A549 (cell line): ENCODE data around the gene CDH18.

Experiments used
- EP300 ChIP-seq, 2 experiments: fragments of >200 bp; sonication (Bioruptor Twin); formaldehyde crosslinking; IDR thresholded peaks; 2 replicates in 1 of 2; 3 replicates in 1 of 2; pipeline ENCODE4 v1.6.1; 2016 to 2017
- HOXA7 ChIP-seq: fragments of 250-450 bp; sonication (Bioruptor Pico); IDR thresholded peaks from 2 replicates; pipeline ENCODE4 v1.5.0; 2020; ENCODE audit warnings: mild to moderate bottlenecking, moderate library complexity
- JUN ChIP-seq, 2 experiments: fragments of >200 bp; sonication (Bioruptor Twin); formaldehyde crosslinking; IDR thresholded peaks; 2 replicates in 1 of 2; 3 replicates in 1 of 2; pipeline ENCODE4 v1.6.1; 2016 to 2017
- MAFK ChIP-seq: fragments of 450-650 bp; IDR thresholded peaks from 2 replicates; pipeline ENCODE4 v1.6.1; 2014; ENCODE audit not compliant: partially characterized antibody
- PHF8 ChIP-seq: fragments of 200-600 bp; sonication (generic); IDR thresholded peaks from 2 replicates; pipeline ENCODE4 v1.6.1; 2016; ENCODE audit warnings: low read depth, mild to moderate bottlenecking, antibody characterized with exemption, moderate library complexity, borderline replicate concordance
- POLR2A ChIP-seq: IDR thresholded peaks from 2 replicates; pipeline ENCODE4 v1.6.1; 2012; ENCODE audit warnings: mild to moderate bottlenecking, low read length
- RCOR1 ChIP-seq: fragments of 150-350 bp; IDR thresholded peaks from 2 replicates; pipeline ENCODE4 v1.6.1; 2014; ENCODE audit warnings: antibody characterized with exemption, low read length, low read depth
- REST ChIP-seq: fragments of 200-600 bp; sonication (generic); IDR thresholded peaks from 2 replicates; pipeline ENCODE4 v1.6.1; 2016; ENCODE audit warnings: antibody characterized with exemption, mild to moderate bottlenecking, moderate library complexity
- RNF2 ChIP-seq: fragments of 200-600 bp; sonication (generic); IDR thresholded peaks from 2 replicates; pipeline ENCODE4 v1.6.1; 2016; ENCODE audit warnings: low read depth, mild to moderate bottlenecking, antibody characterized with exemption, moderate library complexity, borderline replicate concordance
- TP53 ChIP-seq: fragments of 250-450 bp; sonication (Bioruptor Pico); IDR thresholded peaks from 2 replicates; pipeline ENCODE4 v1.5.0; 2021; ENCODE audit warnings: mild to moderate bottlenecking, moderate library complexity
- USF2 ChIP-seq: fragments of 450-650 bp; IDR thresholded peaks from 2 replicates; pipeline ENCODE4 v1.6.1; 2014; ENCODE audit warnings: antibody characterized with exemption
- TF ChIP-seq, protein P1 (sequence below): fragments of >200 bp; sonication (Bioruptor Twin); formaldehyde crosslinking; IDR thresholded peaks from 3 replicates; pipeline ENCODE4 v1.5.1; 2016
- TF ChIP-seq, protein P2 (sequence below): IDR thresholded peaks from 2 replicates; pipeline ENCODE4 v1.6.1; 2012

DNA sequence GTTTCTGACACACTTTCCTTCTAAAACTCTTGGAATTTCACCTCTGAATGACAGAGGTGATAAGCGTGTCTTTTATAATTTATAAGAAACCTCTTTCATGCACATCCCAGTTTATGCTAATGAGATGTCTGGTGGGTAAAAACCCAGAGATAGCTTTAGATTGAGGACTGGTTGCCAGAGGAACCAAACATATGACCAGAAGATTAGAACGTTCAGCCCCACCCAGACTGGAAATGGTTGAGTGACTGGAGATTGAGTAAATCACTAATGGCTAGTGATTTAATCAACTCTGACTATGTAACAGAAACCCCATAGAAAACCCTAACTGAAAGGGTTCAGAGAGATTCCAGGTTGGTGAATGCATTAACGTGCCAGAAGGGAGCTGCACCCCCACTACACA is 69.2 kb downstream of the CDH18 start:
- no peak for TF ChIP-seq PHF8
- no peak for TF ChIP-seq TP53 (CRISPR knock-in tag)
- TF ChIP-seq, protein P1, sequence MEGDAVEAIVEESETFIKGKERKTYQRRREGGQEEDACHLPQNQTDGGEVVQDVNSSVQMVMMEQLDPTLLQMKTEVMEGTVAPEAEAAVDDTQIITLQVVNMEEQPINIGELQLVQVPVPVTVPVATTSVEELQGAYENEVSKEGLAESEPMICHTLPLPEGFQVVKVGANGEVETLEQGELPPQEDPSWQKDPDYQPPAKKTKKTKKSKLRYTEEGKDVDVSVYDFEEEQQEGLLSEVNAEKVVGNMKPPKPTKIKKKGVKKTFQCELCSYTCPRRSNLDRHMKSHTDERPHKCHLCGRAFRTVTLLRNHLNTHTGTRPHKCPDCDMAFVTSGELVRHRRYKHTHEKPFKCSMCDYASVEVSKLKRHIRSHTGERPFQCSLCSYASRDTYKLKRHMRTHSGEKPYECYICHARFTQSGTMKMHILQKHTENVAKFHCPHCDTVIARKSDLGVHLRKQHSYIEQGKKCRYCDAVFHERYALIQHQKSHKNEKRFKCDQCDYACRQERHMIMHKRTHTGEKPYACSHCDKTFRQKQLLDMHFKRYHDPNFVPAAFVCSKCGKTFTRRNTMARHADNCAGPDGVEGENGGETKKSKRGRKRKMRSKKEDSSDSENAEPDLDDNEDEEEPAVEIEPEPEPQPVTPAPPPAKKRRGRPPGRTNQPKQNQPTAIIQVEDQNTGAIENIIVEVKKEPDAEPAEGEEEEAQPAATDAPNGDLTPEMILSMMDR = no peak
- TF ChIP-seq POLR2A = no peak
- no peak for TF ChIP-seq REST
- no peak for TF ChIP-seq RCOR1
- TF ChIP-seq EP300 (IDR thresholded peaks at IDR 0.05) = no peak
- TF ChIP-seq MAFK = no peak
- TF ChIP-seq JUN (IDR thresholded peaks at IDR 0.05) = no peak
- TF ChIP-seq RNF2 = no peak
- TF ChIP-seq HOXA7 (CRISPR knock-in tag) = no peak
- no peak for TF ChIP-seq USF2
- TF ChIP-seq, protein P2, sequence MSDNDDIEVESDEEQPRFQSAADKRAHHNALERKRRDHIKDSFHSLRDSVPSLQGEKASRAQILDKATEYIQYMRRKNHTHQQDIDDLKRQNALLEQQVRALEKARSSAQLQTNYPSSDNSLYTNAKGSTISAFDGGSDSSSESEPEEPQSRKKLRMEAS = no peak
